Fibroblast of mammary gland (primary cell): Measurements from ENCODE around the gene NOXA1.

Source experiments
- DNase-seq: peaks from one replicate; pipeline ENCODE4 v3.0.0-alpha.2; 2010; ENCODE audit warnings: low read depth
- H3K4me3 ChIP-seq: 2 replicates; pipeline ENCODE4 v1.5.1; 2011; ENCODE audit warnings: low read depth, mild to moderate bottlenecking, low read length, moderate library complexity; ENCODE audit not compliant: control insufficient read depth
- CTCF ChIP-seq: conservative IDR thresholded peaks from 2 replicates; pipeline ENCODE4 v1.5.1; 2011; ENCODE audit warnings: low read depth, low read length, inconsistent platforms; ENCODE audit not compliant: control insufficient read depth, insufficient read depth

The NOXA1 gene

GRCh38 chr9:137454597-137455358 is 31.6 kb downstream of the NOXA1 start:
- peak; percentile 26 for DNase-seq
- no peak for TF ChIP-seq CTCF
- no peak overlapping the region for H3K4me3 ChIP-seq

GRCh38 chr9:137455359-137455991 is 32.3 kb downstream of the NOXA1 start:
- no peak for TF ChIP-seq CTCF
- H3K4me3 ChIP-seq: no peak overlapping the region
- no peak for DNase-seq

GRCh38 chr9:137456061-137456863 is 33.1 kb downstream of the NOXA1 start:
- DNase-seq: peak; percentile 45
- no peak for TF ChIP-seq CTCF
- H3K4me3 ChIP-seq: no peak overlapping the region

GRCh38 chr9:137456864-137457405 is 33.7 kb downstream of the NOXA1 start:
- TF ChIP-seq CTCF: no peak
- DNase-seq: no peak
- H3K4me3 ChIP-seq: no peak overlapping the region

- no peak for TF ChIP-seq CTCF
- peak overlapping the region; percentile 55 for H3K4me3 ChIP-seq
- DNase-seq: no peak
Observed at GRCh38 chr9:137457406-137458193, 34.4 kb downstream of the NOXA1 start.
